ENCODE data around the gene DNMT1.

DNA sequence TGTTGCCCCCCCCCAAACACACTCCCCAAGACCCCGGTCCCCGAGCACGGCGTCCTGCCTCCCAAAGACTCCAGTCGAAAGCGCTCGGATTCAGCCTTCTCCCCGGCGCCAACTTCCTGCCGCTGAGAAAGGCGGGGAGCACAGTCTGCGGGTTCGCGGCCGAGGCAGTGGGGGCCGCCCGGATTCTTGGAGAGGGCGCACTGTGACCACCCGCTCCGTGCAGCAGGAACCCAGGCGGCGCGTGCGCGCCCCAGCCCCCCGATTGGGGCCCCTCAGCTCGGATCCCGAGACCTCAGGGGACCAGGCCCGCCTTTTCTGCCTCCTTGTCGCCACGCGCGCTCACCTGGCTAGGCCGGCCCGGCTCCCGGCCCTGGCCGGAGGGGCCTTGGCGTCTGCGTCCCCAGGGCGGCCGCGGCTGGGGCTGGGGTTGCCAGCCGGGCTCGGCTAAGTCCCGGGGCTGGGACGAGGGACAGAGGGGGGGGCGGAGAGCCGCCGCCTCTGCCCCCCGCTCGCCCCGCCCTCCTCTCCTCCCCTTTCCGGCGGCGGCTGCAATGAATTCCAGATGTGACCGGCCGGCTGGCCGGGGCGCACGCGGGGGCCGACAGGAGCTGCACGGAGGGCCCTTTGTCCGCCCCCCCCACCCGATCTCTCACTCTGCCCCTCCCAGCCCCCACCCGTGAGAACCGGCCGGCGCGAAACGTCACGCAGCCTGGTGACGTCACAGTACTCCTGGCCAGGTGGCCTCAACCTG, 36.3 kb upstream of the DNMT1 start, which contains the start of gene S1PR2:
- TF ChIP-seq CTCF (IDR thresholded peaks at IDR 0.05), result no peak
- TF ChIP-seq POLR2A (IDR thresholded peaks at IDR 0.05), result no peak

Data from breast epithelium (tissue), 3 donors.